ENCODE data around the gene TRMT1.
A peak's percentile ranks its signal among the peaks of the same experiment; 100 is the strongest.
"Not testable (repeated sequence)": the region's sequence is repeated elsewhere in the genome, so short reads cannot be mapped to it uniquely, and the experiment has no call there.

TRMT1 gene

GRCh38 chr19:13116282-13117175 lies at the start of gene TRMT1:
Gene TRMT1 (minus strand): TSS chr19:13116740. CDS start chr19:13116399, 341 bp downstream.
- TF ChIP-seq ZNF274 (IDR thresholded peaks at IDR 0.05; ENCODE audit: low read depth, low read length) (no peak), SUZ12 (IDR thresholded peaks at IDR 0.05; ENCODE audit: extremely low read depth, insufficient read depth, insufficient read length) (no peak), YY1 (IDR thresholded peaks at IDR 0.05; ENCODE audit: insufficient read depth, insufficient read length) (peak; percentile 98)

DNA sequence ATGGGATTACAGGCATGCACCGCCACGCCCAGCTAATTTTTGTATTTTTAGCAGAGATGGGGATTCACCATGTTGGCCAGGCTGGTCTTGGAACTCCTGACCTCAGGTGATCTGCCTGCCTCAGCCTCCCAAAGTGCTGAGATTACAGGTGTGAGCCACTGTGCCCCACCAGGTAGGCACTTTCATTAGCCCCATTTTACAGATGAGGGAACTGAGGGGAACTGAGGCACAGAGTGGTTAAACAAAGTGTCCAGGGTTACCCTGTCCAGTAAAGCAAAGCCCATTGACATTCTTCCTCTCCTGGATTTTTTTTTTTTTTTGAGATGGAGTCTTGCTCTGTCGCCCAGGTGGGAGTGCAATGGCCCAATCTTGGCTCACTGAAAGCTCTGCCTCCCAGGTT lies 49.6 kb upstream of the TRMT1 start:
- H3K4me1 ChIP-seq (ENCODE audit: insufficient read depth, insufficient read length) = peaks cover 18% of the 10 kb centered on the region
- DNase-seq (ENCODE audit: low read depth, low spot score); H3K9ac ChIP-seq (ENCODE audit: insufficient read length, low read depth); H3K27me3 ChIP-seq (ENCODE audit: insufficient read depth, insufficient read length); H3K36me3 ChIP-seq (ENCODE audit: insufficient read depth, insufficient read length, low read length); H3K4me3 ChIP-seq (ENCODE audit: insufficient read length, low read depth); H3K9me3 ChIP-seq (ENCODE audit: insufficient read depth, low read length): not testable (repeated sequence)

More at GRCh38 chr19:13116282-13117175, at the start of gene TRMT1:
- H3K27me3 ChIP-seq (ENCODE audit: insufficient read depth, insufficient read length) = no peaks in the 10 kb centered on the region
- H3K9me3 ChIP-seq (ENCODE audit: insufficient read depth, low read length) = no peaks in the 10 kb centered on the region
- H3K9ac ChIP-seq (ENCODE audit: insufficient read length, low read depth) = peak within 1 kb of the TSS; percentile 100
- peaks cover 63% of the 10 kb centered on the region for H3K36me3 ChIP-seq (ENCODE audit: insufficient read depth, insufficient read length, low read length)
- DNase-seq (ENCODE audit: low read depth, low spot score) = peak; percentile 92
- peak within 1 kb of the TSS; percentile 100 for H3K4me3 ChIP-seq (ENCODE audit: insufficient read length, low read depth)
- H3K4me1 ChIP-seq (ENCODE audit: insufficient read depth, insufficient read length) = peaks cover 27% of the 10 kb centered on the region

GRCh38 chr19:13165162-13165997 lies 48.8 kb upstream of the TRMT1 start:
- no peak overlapping the region for H3K4me3 ChIP-seq (ENCODE audit: insufficient read length, low read depth)
- no peaks in the 10 kb centered on the region for H3K27me3 ChIP-seq (ENCODE audit: insufficient read depth, insufficient read length)
- H3K9me3 ChIP-seq (ENCODE audit: insufficient read depth, low read length) = no peaks in the 10 kb centered on the region
- TF ChIP-seq YY1 (IDR thresholded peaks at IDR 0.05; ENCODE audit: insufficient read depth, insufficient read length) (no peak), ZNF274 (IDR thresholded peaks at IDR 0.05; ENCODE audit: low read depth, low read length) (no peak), SUZ12 (IDR thresholded peaks at IDR 0.05; ENCODE audit: extremely low read depth, insufficient read depth, insufficient read length) (no peak)
- peaks cover 19% of the 10 kb centered on the region for H3K4me1 ChIP-seq (ENCODE audit: insufficient read depth, insufficient read length)
- peak; percentile 51 for DNase-seq (ENCODE audit: low read depth, low spot score)
- H3K36me3 ChIP-seq (ENCODE audit: insufficient read depth, insufficient read length, low read length) = no peaks in the 10 kb centered on the region
- peak overlapping the region; percentile 79 for H3K9ac ChIP-seq (ENCODE audit: insufficient read length, low read depth)

DNA sequence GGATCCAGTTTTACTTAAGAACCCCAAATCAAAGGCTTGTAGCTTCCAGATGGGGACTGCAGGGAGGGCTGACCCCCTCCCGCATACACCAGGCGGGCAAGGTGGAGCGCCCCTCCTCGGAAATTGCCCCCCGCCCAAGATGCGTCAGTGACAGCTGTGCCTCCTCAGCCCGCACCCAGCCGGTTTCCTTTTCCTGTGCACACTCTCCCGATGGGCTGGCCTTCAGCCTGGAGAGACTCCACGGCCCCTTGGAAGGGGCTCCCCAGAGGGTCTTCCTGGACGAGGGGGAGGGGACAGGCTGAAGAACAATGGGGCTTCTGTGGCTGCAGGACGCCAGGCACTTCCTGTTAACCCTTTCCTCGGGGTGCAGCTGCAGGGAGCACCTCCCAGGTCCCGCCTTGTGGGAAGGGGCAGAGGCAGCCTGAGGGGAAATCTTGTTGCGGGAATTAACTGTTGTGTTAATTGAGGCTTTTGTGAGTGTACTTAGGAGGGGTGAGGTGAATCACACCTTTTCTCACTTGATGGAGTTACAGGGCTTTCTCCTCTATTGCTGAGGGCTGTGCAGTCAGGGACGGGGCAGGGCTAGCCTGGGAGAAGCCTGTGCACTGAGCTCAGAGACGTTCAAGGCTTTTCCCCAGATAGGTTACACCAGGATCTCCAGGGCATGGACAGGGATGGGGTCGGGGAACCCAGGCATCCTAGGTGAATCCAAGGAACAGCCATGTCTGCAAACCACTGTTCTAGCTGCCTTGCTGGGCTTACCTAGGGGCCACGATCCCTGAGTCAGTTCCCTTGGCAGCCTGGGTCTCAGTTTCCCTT lies 48.0 kb upstream of the TRMT1 start:
- Histone ChIP-seq H3K4me1 (ENCODE audit: insufficient read depth, insufficient read length) (peaks cover 17% of the 10 kb centered on the region), H3K4me3 (ENCODE audit: insufficient read length, low read depth) (peak overlapping the region; percentile 57), H3K27me3 (ENCODE audit: insufficient read depth, insufficient read length) (no peaks in the 10 kb centered on the region), H3K9ac (ENCODE audit: insufficient read length, low read depth) (peak overlapping the region; percentile 97), H3K9me3 (ENCODE audit: insufficient read depth, low read length) (no peaks in the 10 kb centered on the region), H3K36me3 (ENCODE audit: insufficient read depth, insufficient read length, low read length) (no peaks in the 10 kb centered on the region)
- no peak for TF ChIP-seq ZNF274 (IDR thresholded peaks at IDR 0.05; ENCODE audit: low read depth, low read length)
- no peak for TF ChIP-seq SUZ12 (IDR thresholded peaks at IDR 0.05; ENCODE audit: extremely low read depth, insufficient read depth, insufficient read length)
- no peak for TF ChIP-seq YY1 (IDR thresholded peaks at IDR 0.05; ENCODE audit: insufficient read depth, insufficient read length)
- DNase-seq (ENCODE audit: low read depth, low spot score) = peak; percentile 98

DNA sequence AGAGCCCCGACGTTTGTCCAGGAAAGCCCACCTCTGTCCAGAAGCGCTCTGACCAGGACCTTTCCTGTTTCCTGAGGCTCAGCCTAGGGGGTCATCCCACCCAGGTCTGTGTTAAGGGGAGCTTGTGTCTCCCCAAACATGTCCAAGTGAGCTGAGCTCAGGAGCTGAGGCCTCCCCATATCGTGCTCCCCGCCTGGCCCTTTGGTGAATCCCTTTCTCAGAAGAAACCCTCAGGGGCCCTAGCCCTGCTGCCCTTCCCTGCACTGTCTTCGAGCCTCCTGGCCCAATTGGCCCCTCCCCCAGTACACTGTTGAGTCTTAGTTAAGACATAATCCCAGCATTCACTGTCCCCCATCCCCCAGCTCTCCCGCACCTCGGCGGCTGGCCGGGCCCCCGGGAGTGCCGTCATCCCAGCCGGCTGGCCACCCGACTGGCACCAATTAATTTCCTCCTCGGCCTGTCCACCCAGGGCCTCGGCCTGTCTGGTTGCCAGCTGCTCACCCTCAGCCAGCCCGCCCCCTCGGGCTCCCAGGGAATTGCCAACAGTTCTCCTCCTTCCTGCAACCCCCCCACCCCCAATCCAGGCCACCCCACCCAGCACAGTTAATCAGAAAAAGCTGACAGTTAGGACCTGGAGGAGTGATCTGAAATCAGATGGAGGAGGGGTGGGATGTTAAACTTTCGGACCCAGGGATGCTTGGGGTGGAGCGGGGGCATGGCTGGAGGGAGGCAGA lies 47.2 kb upstream of the TRMT1 start:
- no peaks in the 10 kb centered on the region for H3K36me3 ChIP-seq (ENCODE audit: insufficient read depth, insufficient read length, low read length)
- H3K9ac ChIP-seq (ENCODE audit: insufficient read length, low read depth) = peak overlapping the region; percentile 97
- H3K4me3 ChIP-seq (ENCODE audit: insufficient read length, low read depth) = peak overlapping the region; percentile 57
- DNase-seq (ENCODE audit: low read depth, low spot score) = peak; percentile 92
- no peaks in the 10 kb centered on the region for H3K27me3 ChIP-seq (ENCODE audit: insufficient read depth, insufficient read length)
- H3K4me1 ChIP-seq (ENCODE audit: insufficient read depth, insufficient read length) = peaks cover 17% of the 10 kb centered on the region
- TF ChIP-seq ZNF274 (IDR thresholded peaks at IDR 0.05; ENCODE audit: low read depth, low read length) (no peak), SUZ12 (IDR thresholded peaks at IDR 0.05; ENCODE audit: extremely low read depth, insufficient read depth, insufficient read length) (no peak), YY1 (IDR thresholded peaks at IDR 0.05; ENCODE audit: insufficient read depth, insufficient read length) (no peak)
- H3K9me3 ChIP-seq (ENCODE audit: insufficient read depth, low read length) = no peaks in the 10 kb centered on the region
